GM18498 (cell line): ENCODE results near the gene MROH7.

Experiments
- ATAC-seq: cut with Tn5 transposase; IDR thresholded peaks from one replicate; pipeline ENCODE4 v1.9.1; 2021; ENCODE audit warnings: mild to moderate bottlenecking, moderate library complexity; ENCODE audit not compliant: unreplicated experiment

Gene MROH7

DNA sequence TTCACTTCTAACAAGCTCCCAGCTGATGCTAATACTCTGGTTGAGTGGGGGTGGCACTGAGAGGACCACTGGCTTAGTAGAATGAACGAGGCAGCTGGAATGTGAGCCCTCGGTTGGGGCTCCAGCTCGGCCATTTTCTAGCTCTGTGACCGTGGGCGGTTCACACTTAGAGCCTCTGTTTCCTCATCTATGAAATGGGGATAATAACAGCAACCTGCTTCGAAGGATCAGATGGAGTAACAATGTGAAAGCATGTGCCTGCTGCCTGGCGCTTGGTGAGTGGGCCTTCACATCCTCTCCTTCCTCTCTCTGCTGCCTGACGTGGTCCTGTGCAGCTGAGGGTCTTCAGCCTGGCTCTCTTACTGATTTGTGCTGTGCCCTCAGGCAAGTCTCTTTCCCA is 53.2 kb downstream of the MROH7 start:
- no peak for ATAC-seq

DNA sequence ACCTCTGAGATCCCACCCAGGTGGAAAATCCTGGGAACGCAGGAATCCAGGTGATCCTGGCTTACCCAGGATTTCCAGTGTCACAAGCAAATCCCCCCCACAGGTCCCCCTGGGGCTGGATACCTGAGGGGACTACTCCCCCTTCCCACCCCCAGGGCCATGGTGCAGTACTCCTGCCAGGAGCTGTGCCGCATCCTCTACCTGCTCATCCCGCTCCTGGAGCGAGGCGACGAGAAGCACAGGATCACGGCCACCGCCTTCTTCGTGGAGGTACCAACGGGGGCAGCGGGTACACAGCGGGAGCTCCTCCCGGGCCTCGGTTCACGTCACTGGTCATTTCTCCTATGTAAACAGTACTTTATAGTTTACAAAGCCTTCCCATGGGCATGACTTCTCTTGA is 53.6 kb downstream of the MROH7 start:
- ATAC-seq: no peak

DNA sequence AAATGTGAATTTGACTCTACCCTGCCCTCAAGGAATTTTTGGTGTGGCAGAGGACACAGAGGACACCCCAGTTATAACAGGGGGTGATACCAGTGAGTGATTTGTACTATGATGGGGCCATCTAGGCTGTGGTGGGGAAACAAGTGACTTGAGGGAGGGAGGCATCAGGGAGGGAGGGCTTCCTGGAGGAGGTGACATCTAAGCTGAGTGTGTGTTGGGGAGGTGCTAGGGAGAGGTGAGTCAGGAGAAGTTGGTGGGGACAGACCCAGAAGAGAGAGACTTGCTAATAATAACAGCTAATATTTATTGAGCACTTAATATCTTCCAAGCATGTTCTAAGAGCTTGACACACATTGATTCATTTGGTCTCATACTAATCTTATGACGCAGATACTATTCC is 54.2 kb downstream of the MROH7 start:
- no peak for ATAC-seq

DNA sequence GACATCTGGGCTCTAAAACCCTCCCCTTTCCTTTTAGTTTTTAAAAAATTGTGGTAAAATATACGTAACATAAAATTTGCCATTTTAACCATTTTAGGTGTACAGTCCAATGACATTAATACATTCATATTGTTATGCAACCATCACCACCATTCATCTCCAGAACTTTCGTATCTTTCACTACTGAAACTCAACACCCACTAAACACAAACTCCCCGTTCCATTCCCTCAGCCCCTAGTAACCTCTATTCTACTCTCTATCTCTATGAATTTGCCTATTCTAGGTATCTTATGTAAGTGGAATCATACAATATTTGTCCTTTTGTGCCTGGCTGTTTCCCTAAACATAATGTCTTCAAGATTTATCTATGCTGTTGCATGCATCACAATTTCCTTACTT is 54.7 kb downstream of the MROH7 start:
- no peak for ATAC-seq

DNA sequence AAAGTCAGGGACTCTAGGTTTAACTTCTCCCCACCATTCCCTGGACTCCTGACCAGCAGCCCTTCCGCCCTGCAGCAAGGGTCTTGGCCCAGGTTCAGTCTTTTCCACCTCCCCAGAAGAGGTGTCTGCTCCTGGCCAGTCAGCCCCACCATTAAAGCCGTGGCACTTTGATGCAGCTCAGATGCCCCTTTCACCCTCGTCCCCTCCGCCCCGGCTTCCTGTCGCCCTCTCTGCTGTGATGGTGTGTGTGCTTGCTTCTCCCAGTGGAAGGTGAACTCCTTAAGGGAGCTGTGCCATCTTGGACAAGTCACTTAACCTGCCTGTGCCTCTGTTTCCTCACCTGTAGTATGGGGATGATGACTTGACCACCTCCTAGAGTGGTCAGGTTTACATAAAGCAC is 56.3 kb downstream of the MROH7 start:
- ATAC-seq: no peak

DNA sequence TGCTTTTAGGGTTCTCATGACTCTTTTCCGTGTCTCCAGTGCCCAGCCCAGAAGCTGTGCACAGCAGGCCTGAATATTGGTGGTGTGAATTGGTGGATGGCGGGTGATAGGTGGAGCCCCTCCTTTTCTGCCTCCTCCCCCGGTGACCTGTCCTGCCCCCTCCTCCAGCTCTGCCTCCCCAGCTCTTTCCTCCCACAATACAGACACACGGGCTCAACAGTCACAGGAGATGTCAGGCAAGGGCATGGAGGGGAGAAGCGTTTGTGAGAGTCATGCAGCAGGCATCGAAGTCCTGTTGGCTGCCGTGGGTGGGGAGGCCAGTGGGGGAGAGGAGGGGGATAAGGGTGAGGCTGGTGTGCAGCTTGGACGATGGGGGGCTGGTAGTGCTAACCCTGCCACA is 56.8 kb downstream of the MROH7 start:
- no peak for ATAC-seq

DNA sequence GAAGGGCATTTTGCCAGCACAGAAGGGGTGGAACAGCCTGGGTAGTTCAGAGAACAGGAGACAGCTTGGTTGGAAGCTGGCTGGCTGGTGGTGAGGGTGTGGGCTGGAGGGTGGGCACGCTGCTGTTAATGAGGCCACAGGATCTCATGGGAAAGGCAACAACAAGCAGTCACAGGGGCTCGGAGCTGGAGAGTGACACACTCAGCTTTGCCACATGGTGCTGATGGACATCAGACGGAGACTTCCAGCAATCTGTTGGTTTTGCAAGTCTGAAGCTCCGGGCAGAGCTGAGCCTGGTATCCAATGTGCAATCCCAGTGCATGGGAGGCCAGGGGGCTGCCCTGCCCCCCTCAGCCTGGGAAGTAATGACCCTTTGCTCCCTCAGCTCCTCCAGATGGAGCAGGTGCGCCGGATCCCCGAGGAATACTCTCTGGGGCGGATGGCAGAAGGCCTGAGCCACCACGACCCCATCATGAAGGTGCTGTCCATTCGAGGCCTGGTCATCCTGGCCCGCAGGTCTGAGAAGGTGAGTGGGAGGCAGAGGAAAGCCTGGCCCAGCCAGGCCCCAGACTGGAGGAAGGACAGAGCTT is 58.4 kb downstream of the MROH7 start:
- no peak for ATAC-seq

DNA sequence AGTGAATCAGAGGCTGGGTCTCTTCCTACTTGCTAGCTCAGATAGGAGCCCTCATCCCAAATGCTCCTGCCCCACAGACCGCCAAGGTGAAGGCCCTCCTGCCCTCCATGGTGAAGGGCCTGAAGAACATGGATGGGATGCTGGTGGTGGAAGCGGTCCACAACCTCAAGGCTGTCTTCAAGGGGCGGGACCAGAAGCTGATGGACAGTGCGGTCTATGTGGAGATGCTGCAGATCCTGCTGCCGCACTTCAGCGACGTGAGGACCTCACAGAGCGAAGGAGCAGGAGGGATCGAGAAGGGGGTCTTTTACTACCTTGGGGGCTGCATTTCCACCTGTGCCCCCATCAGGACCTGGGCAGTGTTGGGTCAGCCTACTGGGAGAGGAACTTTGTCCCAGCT is 59.5 kb downstream of the MROH7 start:
- ATAC-seq: no peak

DNA sequence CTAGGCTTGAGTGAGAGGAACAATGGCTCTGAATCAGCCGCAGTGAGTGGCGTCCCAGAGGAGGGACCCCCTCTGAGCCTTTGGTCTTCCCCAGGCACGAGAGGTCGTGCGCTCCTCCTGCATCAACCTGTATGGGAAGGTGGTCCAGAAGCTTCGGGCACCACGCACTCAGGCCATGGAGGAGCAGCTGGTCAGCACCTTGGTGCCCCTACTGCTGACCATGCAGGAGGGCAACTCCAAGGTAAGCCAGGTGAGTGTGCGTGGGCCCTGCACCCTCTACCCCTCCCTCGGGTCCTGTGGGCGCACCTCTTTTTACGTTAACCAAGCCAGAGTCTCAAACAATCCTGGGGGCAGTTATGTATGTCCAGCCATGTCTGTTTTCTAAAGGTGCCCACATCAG is 60.4 kb downstream of the MROH7 start:
- no peak for ATAC-seq

DNA sequence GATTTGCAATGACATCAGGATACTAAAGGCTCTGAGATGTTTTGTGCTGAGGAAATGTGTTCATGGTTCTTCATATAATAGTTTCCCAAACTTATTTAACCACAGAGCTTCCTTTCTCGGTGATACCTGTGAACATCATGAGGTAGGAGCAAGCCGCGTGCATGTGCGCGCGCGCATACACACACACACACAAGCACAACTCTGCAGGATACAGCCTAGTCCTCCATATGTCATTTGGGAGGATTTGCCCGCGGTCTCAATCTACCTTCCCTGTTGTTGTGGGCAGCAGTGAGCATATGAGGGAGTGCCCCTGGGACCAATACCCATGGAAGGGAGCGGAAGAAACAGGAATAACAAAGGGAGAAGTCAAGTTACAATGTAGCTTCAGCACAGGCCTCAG is 61.9 kb downstream of the MROH7 start:
- no peak for ATAC-seq

DNA sequence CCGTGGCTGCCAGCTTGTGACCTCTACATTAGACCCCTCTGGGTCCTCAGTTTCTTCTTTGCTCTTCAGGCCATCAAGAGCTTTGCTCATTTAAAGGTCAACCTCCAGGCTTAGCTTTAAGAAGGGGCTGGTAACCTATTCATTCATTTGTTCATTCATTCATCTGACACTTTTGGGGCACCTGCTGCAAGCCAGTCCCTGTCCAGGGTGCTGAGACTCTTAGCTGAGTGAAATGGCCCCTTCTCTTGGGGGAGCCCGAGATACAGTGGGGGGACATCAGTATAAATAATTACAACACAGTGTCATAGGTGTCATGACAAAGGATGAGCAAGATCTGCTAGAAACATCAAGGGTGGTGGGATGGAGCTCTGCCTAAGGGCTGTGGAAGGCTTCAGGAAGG is 63.6 kb downstream of the MROH7 start:
- no peak for ATAC-seq

DNA sequence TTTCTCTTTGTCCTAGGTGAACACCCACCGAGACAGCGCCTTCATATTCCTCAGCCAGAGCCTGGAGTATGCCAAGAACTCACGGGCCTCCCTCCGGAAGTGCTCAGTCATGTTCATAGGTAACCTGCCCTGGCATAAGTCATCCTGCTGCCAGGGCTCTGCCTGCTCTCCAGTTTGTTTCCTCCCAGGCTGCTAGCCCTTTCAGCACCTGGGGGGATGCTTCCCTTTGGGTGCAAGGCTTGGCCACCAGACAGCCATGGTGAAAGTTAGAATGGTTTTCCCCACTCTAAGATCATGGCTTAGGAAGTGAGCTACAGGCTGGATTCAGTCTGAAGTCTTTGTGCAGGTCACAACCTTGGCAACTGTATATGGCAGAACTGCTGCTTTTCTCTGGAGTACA is 64.8 kb downstream of the MROH7 start:
- no peak for ATAC-seq

DNA sequence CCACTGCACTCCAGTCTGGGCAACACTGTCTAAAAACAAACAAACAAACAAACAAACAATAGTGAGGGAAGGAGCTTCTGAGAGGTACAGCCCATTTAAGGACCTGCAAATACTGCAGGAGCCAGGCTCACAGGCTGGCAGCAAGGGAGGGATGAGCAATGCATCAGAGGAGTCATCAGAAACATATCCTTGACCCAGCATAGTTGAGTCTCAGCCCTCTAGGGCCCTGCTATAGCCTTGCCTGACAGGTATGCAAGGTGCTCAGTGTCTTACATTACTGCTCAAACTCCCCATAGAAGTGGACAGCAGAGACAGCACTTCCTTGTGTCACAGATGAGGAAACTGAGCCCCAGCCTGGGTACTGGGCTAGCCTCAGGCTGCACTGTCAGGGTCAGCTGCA is 66.8 kb downstream of the MROH7 start:
- no peak for ATAC-seq

DNA sequence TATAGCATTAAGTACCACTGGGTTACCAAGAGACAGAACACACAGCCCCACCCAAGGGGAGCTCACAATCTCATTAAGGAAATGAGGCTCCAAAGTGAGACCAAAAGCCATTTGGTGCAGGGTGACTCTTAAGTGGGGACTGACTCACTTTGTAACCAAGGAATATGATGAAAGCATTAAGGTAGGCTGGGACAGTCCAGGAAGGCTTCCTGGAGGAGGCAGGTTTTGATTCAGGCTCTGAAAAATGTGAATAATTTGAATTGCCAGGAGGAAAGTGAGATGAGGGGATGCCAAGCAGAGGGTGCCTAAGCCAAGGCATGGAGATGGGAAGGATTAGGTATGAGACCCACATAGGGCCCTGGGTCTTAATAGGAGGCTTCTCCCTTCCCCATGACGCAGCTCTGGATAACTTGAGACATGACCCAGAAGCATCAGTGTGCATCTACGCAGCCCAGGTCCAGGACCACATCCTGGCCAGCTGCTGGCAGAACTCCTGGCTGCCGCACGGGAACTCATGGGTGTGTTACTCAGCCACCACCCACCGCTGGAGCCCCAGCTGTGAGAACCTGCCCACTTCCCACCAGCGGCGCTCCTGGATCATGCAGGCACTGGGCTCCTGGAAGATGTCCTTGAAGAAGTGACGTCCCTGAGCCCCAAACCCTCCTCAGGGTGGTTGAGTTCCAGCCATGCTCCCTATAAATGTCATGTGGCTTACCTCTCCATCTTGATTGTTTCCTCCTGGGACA is 68.1 kb downstream of the MROH7 start:
- ATAC-seq: no peak

DNA sequence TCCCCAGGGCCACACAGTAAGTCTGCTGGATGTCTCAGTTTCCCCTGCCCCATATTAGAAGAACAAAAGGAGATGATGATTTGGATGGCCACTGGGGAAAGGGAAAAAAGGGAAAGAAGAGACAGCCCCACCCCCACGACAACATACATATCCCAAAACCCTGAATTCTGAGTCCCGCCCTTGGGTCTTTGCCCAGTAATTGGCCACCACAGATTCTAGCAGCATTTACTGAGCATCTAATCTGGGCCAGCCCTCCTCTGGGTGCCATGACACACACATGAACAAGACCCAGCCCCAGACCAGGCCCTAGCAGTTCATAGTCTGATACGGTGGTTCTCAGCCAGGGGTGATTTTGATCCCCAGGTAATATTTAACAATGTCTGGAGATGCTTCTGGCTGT is 68.8 kb downstream of the MROH7 start:
- ATAC-seq: no peak

DNA sequence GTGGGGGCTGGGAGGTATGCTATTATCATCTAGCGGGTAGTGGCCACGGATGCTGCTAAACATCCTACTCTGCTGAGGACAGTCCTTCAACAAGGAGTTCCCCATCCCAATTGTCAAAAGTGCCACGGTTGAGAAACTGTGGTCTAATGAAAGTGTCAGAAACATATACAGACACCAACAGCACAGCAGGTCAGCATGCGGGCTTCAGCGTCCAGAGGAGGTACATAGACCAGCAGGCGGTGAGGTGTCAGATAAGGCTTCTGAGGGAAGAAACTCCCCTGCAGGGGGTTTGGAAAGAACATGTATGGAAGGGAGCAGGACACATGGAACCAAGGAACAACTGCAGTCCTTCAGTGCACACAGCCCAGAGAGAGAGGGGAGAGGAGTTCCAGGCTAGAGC is 69.3 kb downstream of the MROH7 start:
- no peak for ATAC-seq

DNA sequence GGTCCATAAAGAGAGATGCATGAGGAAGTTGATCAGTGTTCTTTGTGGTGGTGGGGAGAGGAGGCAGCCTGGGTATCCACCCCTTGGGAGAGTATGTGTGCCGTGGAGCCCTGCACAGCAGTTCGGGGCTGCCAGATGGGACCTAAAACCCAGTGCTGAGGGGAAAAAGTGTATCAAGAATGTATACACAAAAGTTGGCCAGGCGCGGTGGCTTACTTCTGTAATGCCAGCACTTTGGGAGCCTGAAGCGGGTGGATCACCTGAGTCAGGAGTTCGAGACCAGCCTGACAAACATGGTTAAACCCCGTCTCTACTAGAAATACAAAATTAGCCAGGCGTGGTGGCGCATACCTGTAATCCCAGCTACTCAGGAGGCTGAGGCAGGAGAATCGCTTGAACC is 70.0 kb downstream of the MROH7 start:
- ATAC-seq: no peak

DNA sequence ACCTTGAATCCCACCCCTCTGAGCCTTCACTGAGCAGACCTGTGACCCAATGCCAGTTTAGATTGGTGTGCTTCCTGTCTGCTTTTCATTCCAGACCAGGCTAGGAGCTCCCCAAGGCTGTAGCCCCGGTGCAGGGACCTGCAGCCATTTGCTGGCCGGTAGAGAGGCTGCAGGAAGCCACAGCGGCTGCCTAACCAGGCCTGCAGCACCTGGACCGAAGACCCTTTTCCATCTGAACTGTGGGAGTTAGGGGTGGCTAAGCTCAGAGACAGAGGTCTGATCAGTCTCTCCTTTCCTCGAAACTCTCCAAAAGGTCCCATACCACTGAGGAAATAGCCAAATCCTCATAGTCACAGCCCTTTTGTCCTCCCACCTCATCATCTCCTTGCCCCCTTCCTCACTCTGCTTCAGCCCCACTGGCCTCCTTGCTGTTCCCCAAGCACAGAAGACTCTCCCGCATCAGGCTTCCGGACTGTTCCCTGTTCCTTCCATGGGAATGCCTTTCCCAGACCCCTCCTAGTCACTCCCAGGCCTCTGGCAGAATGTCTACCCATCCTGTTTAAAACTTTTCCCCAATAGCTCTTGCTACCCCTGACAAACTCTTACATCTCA is 73.4 kb downstream of the MROH7 start:
- no peak for ATAC-seq

DNA sequence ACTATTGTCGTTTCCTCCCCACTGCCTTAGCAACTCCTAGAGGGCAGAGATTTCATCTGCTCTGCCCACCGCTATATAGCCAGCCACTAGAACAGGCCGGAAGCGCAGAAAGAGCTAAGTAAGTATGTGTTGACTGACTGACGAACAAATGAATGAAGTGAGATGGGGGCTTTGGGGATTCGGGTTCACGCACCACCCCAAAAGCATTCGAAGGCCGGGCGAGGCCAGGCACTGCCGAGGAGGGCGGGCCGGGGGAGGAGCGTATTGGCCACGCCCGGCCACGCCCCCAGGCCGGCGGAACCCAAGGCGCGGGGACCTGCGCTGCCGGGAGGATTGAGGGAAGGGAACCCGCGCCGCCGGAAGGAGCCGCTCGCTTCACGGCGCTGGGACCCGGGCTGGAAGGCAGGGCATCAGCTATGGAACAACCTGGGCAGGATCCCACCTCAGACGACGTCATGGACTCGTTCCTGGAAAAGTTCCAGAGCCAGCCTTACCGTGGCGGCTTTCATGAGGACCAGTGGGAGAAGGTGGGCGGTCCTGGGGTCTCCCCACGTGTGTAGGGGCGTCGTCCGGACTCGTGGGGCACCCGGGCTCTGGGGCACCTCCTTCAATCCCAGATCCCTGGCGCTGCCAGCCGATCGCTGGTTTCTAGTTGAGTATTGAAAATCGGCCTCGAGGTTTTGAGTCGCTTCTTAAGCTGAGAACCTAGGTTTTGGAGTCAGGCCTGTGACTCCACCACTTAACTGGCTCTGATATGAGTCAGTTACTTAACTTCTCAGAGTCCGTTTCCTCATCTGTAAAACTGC is 74.1 kb downstream of the MROH7 start, which contains the start of gene TTC4:
TSS of gene TTC4 (plus strand) at position 369 of the 806 bp plus-strand sequence. CDS start at position 417, 48 bp downstream.
- ATAC-seq: peak; percentile 98

DNA sequence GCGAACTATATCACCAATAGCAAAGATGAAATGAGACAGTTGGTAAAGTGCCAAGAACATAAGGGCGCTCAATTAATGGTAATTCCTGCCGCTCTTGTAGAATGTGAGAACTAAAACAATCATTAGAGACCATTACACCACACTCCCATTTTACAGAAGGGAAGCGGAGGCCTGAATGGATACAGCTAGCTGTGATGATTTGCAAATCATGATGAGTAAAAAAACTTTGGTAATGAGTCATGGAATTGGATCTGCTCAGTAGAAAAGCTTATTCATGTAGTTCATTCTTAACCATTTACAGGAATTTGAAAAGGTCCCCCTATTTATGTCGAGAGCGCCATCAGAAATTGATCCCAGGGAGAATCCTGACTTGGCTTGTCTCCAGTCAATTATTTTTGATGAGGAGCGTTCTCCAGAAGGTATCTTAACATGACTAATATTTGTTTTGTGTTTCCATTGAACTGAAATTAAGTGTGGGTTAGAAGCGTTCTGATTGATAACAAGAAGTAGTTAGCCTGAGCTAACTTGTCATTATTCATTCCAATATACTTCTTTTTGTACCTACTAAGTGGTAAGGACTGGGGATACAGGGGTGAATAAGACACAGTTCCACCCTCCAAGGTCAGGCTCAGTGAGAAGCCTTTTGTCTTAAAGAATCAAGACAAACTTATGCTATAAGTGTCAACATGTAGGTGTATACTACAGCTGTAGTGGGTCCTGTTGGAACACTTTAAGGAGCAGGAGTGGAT is 74.9 kb downstream of the MROH7 start:
- ATAC-seq: peak; percentile 5

DNA sequence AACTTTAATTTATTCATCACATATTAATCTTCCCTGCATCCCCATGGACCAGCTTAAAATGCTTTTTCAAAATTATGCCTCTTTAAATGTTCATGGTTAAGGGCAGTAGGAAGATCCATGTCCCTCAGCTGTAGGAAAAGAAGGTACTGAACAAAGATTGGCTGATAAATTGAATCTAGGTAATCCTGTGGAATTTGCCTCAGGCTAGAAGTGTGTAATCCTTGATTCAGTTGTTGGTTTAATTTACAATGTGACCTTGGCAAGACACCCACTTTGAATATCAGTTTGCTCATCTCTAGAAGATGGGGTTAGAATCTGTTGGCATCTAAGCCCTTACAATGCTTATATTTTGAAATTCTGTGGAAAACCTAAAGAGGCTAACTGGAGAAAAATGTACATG is 80.1 kb downstream of the MROH7 start:
- no peak for ATAC-seq
